HG02759 (cell line): ENCODE measurements around the gene MZF1.

Experiments
- ATAC-seq: cut with Tn5 transposase; IDR thresholded peaks from one replicate; pipeline ENCODE4 v1.9.1; 2021; ENCODE audit warnings: mild to moderate bottlenecking, moderate library complexity; ENCODE audit not compliant: unreplicated experiment

The MZF1 gene

GRCh38 chr19:58515259-58515658, 57.9 kb downstream of the MZF1 start:
- ATAC-seq: no peak

GRCh38 chr19:58514564-58515022, 58.5 kb downstream of the MZF1 start:
- no peak for ATAC-seq

GRCh38 chr19:58513694-58514563, 59.2 kb downstream of the MZF1 start:
- peak; percentile 83 for ATAC-seq

- ATAC-seq: no peak
Measured at GRCh38 chr19:58513213-58513693, 59.9 kb downstream of the MZF1 start.
